RWPE2 (cell line): Measurements from ENCODE around the gene TRIM24.
A peak's percentile ranks its signal among the peaks of the same experiment; 100 is the strongest.

Experiments used
- ATAC-seq: fragments of 200-7000 bp; cut with Tn5 transposase; 3 replicates; pipeline ENCODE4 v1.9.1; 2021; ENCODE audit warnings: low read depth
- DNase-seq: peaks from one replicate; pipeline ENCODE4 v3.0.0-alpha.2; 2020; ENCODE audit warnings: low spot score
- H3K27ac ChIP-seq: fragments of 450-650 bp; 2 replicates; pipeline ENCODE4 v1.5.1; 2017; ENCODE audit warnings: mild to moderate bottlenecking; ENCODE audit not compliant: poor library complexity, severe bottlenecking
- H3K27me3 ChIP-seq: fragments of 250-450 bp; sonication (Bioruptor Pico); 2 replicates; pipeline ENCODE4 v1.5.1; 2021; ENCODE audit warnings: mild to moderate bottlenecking, moderate library complexity; ENCODE audit not compliant: insufficient read depth, poor library complexity, severe bottlenecking
- H3K36me3 ChIP-seq: fragments of 250-450 bp; sonication (Bioruptor Pico); 2 replicates; pipeline ENCODE4 v1.5.1; 2020; ENCODE audit warnings: low read depth, mild to moderate bottlenecking, moderate library complexity
- H3K4me1 ChIP-seq: fragments of 250-450 bp; sonication (Bioruptor Pico); 2 replicates; pipeline ENCODE4 v1.5.1; 2021; ENCODE audit warnings: mild to moderate bottlenecking, moderate library complexity; ENCODE audit not compliant: insufficient read depth, poor library complexity, severe bottlenecking
- H3K4me3 ChIP-seq: fragments of 250-450 bp; sonication (Bioruptor Pico); 2 replicates; pipeline ENCODE4 v1.5.1; 2021; ENCODE audit warnings: mild to moderate bottlenecking, moderate library complexity; ENCODE audit not compliant: severe bottlenecking
- H3K9me3 ChIP-seq: fragments of 250-450 bp; sonication (Bioruptor Pico); 2 replicates; pipeline ENCODE4 v1.5.1; 2021; ENCODE audit warnings: mild to moderate bottlenecking, moderate library complexity; ENCODE audit not compliant: severe bottlenecking
- CTCF ChIP-seq: fragments of 450-650 bp; IDR thresholded peaks from one replicate; pipeline ENCODE4 v1.5.1; 2017; ENCODE audit warnings: mild to moderate bottlenecking, moderate library complexity; ENCODE audit not compliant: poor library complexity, severe bottlenecking

The TRIM24 gene

GRCh38 chr7:138556771-138557484 lies 96.9 kb downstream of the TRIM24 start:
- Histone ChIP-seq H3K4me3 (no peak overlapping the region), H3K27ac (no peak overlapping the region), H3K9me3 (peaks cover 9% of the 10 kb centered on the region), H3K4me1 (no peaks in the 10 kb centered on the region), H3K36me3 (peaks cover 54% of the 10 kb centered on the region), H3K27me3 (no peaks in the 10 kb centered on the region)
- DNase-seq (no peak), ATAC-seq (no peak)
- TF ChIP-seq CTCF: no peak

GRCh38 chr7:138559448-138559847 lies 99.4 kb downstream of the TRIM24 start:
- no peak overlapping the region for H3K4me3 ChIP-seq
- H3K27me3 ChIP-seq: no peaks in the 10 kb centered on the region
- H3K36me3 ChIP-seq: peaks cover 36% of the 10 kb centered on the region
- DNase-seq (no peak), ATAC-seq (no peak)
- H3K9me3 ChIP-seq: peaks cover 9% of the 10 kb centered on the region
- H3K4me1 ChIP-seq: peaks cover 5% of the 10 kb centered on the region
- H3K27ac ChIP-seq: no peak overlapping the region
- no peak for TF ChIP-seq CTCF

DNA sequence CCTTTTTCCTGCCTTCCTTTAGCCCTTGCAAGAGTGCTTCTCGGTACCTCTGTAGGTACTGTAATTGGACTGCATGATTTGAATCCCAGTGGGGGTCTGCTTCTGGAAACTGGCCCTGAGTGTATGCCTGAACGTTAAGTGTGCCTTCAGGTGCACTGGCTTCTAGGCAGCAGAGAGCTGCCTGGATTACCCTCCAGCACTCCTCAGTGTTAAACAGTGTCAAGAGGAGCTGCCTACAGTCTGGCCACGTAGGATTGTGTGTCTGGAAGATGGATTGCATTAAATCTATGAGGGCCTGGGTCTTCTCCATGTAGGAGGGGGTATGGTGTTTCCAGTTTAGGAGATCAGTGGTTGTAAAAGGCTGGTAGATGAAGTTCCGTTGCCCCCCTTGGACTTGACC lies 103.7 kb downstream of the TRIM24 start:
- Histone ChIP-seq H3K36me3 (peaks cover 29% of the 10 kb centered on the region), H3K4me1 (peaks cover 5% of the 10 kb centered on the region), H3K4me3 (no peak overlapping the region), H3K27ac (no peak overlapping the region), H3K9me3 (peaks cover 13% of the 10 kb centered on the region), H3K27me3 (no peaks in the 10 kb centered on the region)
- no peak for TF ChIP-seq CTCF
- no peak for DNase-seq
- ATAC-seq: no peak

DNA sequence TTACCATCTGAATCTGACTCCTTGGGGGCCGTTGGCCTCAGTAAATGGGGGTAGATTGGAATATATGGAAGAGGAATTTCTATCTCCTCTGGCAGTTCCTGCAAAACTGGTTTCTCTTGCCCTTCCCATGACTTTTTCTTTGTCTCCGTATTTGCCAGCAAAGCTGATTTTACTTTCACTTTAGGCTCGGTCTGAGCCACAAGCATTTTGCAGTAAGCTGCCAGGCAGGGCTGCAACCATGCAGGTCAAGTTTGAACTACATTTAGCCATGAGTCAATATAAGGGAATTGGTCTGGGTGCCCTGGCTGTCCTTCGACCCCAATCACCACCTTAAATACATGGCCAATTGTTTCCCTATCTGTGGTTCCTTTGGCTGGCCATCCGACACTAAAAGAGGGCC lies 104.3 kb downstream of the TRIM24 start:
- Histone ChIP-seq H3K4me1 (peaks cover 5% of the 10 kb centered on the region), H3K36me3 (peaks cover 34% of the 10 kb centered on the region), H3K27me3 (no peaks in the 10 kb centered on the region), H3K9me3 (peaks cover 13% of the 10 kb centered on the region), H3K27ac (no peak overlapping the region), H3K4me3 (peak overlapping the region; percentile 6)
- ATAC-seq (0 out of 3 replicates have a peak, but pooled peaks have one; percentile 41), DNase-seq (no peak)
- no peak for TF ChIP-seq CTCF

GRCh38 chr7:138565071-138565450 lies 105.0 kb downstream of the TRIM24 start:
- peaks cover 13% of the 10 kb centered on the region for H3K9me3 ChIP-seq
- H3K27me3 ChIP-seq: no peaks in the 10 kb centered on the region
- TF ChIP-seq CTCF: no peak
- peaks cover 5% of the 10 kb centered on the region for H3K4me1 ChIP-seq
- H3K4me3 ChIP-seq: no peak overlapping the region
- ATAC-seq: no peak
- no peak overlapping the region for H3K27ac ChIP-seq
- peaks cover 39% of the 10 kb centered on the region for H3K36me3 ChIP-seq
- DNase-seq: no peak
